CD4-positive, alpha-beta T cell treated with Interleukin-15 for 4 hours (primary cell): ENCODE results near the gene TEAD1.

Experiments used
- DNase-seq: peaks from one replicate; pipeline ENCODE4 v3.0.0-alpha.2; 2020; ENCODE audit warnings: low spot score

The TEAD1 gene

GRCh38 chr11:12943311-12943710 is 269.1 kb downstream of the TEAD1 start:
- DNase-seq, result no peak

GRCh38 chr11:12944889-12945288 is 270.7 kb downstream of the TEAD1 start:
- DNase-seq, result no peak

GRCh38 chr11:12949453-12949852 is 275.2 kb downstream of the TEAD1 start:
- no peak for DNase-seq

GRCh38 chr11:12950670-12951069 is 276.4 kb downstream of the TEAD1 start:
- no peak for DNase-seq

- DNase-seq, result no peak
Measured at GRCh38 chr11:12951376-12951775, 277.2 kb downstream of the TEAD1 start.

GRCh38 chr11:12952094-12952493 is 277.9 kb downstream of the TEAD1 start:
- no peak for DNase-seq

GRCh38 chr11:12958986-12959385 is 284.8 kb downstream of the TEAD1 start:
- no peak for DNase-seq

GRCh38 chr11:12961615-12962014 is 287.4 kb downstream of the TEAD1 start:
- DNase-seq, result no peak

GRCh38 chr11:12962306-12962705 is 288.1 kb downstream of the TEAD1 start:
- DNase-seq, result no peak

- no peak for DNase-seq
Measured at GRCh38 chr11:12963051-12963450, 288.8 kb downstream of the TEAD1 start.

- peak; percentile 54 for DNase-seq
Measured at GRCh38 chr11:12963792-12964536, 289.7 kb downstream of the TEAD1 start.

GRCh38 chr11:12964650-12965049 is 290.4 kb downstream of the TEAD1 start:
- no peak for DNase-seq

GRCh38 chr11:12966002-12966401 is 291.8 kb downstream of the TEAD1 start:
- no peak for DNase-seq

- DNase-seq, result no peak
Measured at GRCh38 chr11:12968101-12968500, 293.9 kb downstream of the TEAD1 start.

- no peak for DNase-seq
Measured at GRCh38 chr11:12968826-12969225, 294.6 kb downstream of the TEAD1 start.

GRCh38 chr11:12971955-12972354 is 297.7 kb downstream of the TEAD1 start:
- no peak for DNase-seq

- no peak for DNase-seq
Measured at GRCh38 chr11:12973528-12974181, 299.4 kb downstream of the TEAD1 start.

GRCh38 chr11:12975195-12975594 is 301.0 kb downstream of the TEAD1 start:
- DNase-seq, result no peak

GRCh38 chr11:12979928-12980689 is 305.9 kb downstream of the TEAD1 start:
- DNase-seq, result no peak

- no peak for DNase-seq
Measured at GRCh38 chr11:12981676-12982522, 307.7 kb downstream of the TEAD1 start.

GRCh38 chr11:12983336-12983735 is 309.1 kb downstream of the TEAD1 start:
- no peak for DNase-seq
